A549 (cell line): ENCODE data around the gene NOS1AP. TPM values are rescaled to one million over a fixed set of nuclear protein-coding genes. Genes with fewer than 3 reads are reported as not detected.

ENCODE experiments used
- ATAC-seq, 2 experiments: fragments of 200-7000 bp in 1 of 2; fragments of >200 bp in 1 of 2; cut with Nextera tagmentation in 1 of 2; cut with Tn5 transposase in 1 of 2; 3 replicates each; pipeline versions ENCODE4 v1.8.0 to v1.9.1; 2018 to 2020; ENCODE audit warnings: mild to moderate bottlenecking in 1 of 2, moderate library complexity in 1 of 2
- CTCF ChIA-PET: fragments of 300-600 bp; sonication (Branson Sonifier 250); formaldehyde crosslinking; extraction: SDS; loops from one replicate; lab custom pipeline; 2021; ENCODE audit warnings: antibody characterized with exemption, inconsistent platforms; lab: Yijun Ruan, JAX
- POLR2A ChIA-PET: fragments of 350-600 bp; formaldehyde crosslinking; extraction: SDS; loops from one replicate; lab custom pipeline; 2021; ENCODE audit warnings: antibody characterized with exemption, inconsistent platforms; lab: Yijun Ruan, JAX
- DNase-seq, 2 experiments: peaks; one replicate each; pipeline versions ENCODE4 v3.0.0 to v3.0.0-alpha.2; 2011 to 2016; ENCODE audit warnings: low read depth in 1 of 2, low spot score in 1 of 2
- FAIRE-seq: peaks from 2 replicates; lab custom pipeline; 2011; peaks lifted over from hg19 to GRCh38; lab: Jason Lieb, UNC
- H3K27ac ChIP-seq, 2 experiments: fragments of >200 bp; sonication (Bioruptor Twin); formaldehyde crosslinking; 3 replicates each; pipeline ENCODE4 v1.5.1; 2016 to 2017
- H3K4me1 ChIP-seq: fragments of >200 bp; sonication (Bioruptor Twin); formaldehyde crosslinking; 3 replicates; pipeline ENCODE4 v1.6.1; 2016
- H3K4me2 ChIP-seq: fragments of >200 bp; sonication (Bioruptor Twin); formaldehyde crosslinking; 3 replicates; pipeline ENCODE4 v1.6.1; 2016
- H3K4me3 ChIP-seq: fragments of >200 bp; sonication (Bioruptor Twin); formaldehyde crosslinking; 3 replicates; pipeline ENCODE4 v1.5.1; 2016
- H3K9me3 ChIP-seq: fragments of >200 bp; sonication (Bioruptor Twin); formaldehyde crosslinking; 3 replicates; pipeline ENCODE4 v1.6.1; 2016
- CHD2 ChIP-seq: fragments of 150-350 bp; IDR thresholded peaks from 2 replicates; pipeline ENCODE4 v1.6.1; 2014; ENCODE audit warnings: low read length; ENCODE audit not compliant: partially characterized antibody
- EHF ChIP-seq: fragments of 250-450 bp; sonication (Bioruptor Pico); IDR thresholded peaks from 2 replicates; pipeline ENCODE4 v1.5.0; 2020; ENCODE audit warnings: mild to moderate bottlenecking
- ESRRA ChIP-seq: fragments of 150-350 bp; IDR thresholded peaks from 2 replicates; pipeline ENCODE4 v1.6.1; 2014; ENCODE audit warnings: mild to moderate bottlenecking, low read length, borderline replicate concordance
- FOSB ChIP-seq: fragments of 250-450 bp; sonication (Bioruptor Pico); IDR thresholded peaks from 2 replicates; pipeline ENCODE4 v1.5.0; 2020; ENCODE audit warnings: mild to moderate bottlenecking, moderate library complexity
- FOSL2 ChIP-seq, 2 experiments: fragments of 450-650 bp in 1 of 2; fragments of >200 bp in 1 of 2; sonication (Bioruptor Twin) in 1 of 2; formaldehyde crosslinking; IDR thresholded peaks; 2 replicates each; pipeline versions ENCODE4 v1.5.0 to v1.6.1; 2016 to 2020; ENCODE audit warnings: mild to moderate bottlenecking in 1 of 2, moderate library complexity in 1 of 2
- FOXS1 ChIP-seq: fragments of 250-450 bp; sonication (Bioruptor Pico); IDR thresholded peaks from 2 replicates; pipeline ENCODE4 v1.5.0; 2020; ENCODE audit warnings: mild to moderate bottlenecking, moderate library complexity
- GATA3 ChIP-seq: IDR thresholded peaks from 2 replicates; pipeline ENCODE4 v1.6.1; 2012; ENCODE audit warnings: borderline replicate concordance
- HDAC2 ChIP-seq: fragments of 200-600 bp; sonication (generic); IDR thresholded peaks from 2 replicates; pipeline ENCODE4 v1.6.1; 2016
- JUN ChIP-seq, 2 experiments: fragments of >200 bp; sonication (Bioruptor Twin); formaldehyde crosslinking; IDR thresholded peaks; 2 replicates in 1 of 2; 3 replicates in 1 of 2; pipeline ENCODE4 v1.6.1; 2016 to 2017
- JUNB ChIP-seq: fragments of >200 bp; sonication (Bioruptor Twin); formaldehyde crosslinking; IDR thresholded peaks from 2 replicates; pipeline ENCODE4 v1.6.1; 2016
- KDM1A ChIP-seq: fragments of 200-600 bp; sonication (generic); IDR thresholded peaks from 2 replicates; pipeline ENCODE4 v1.6.1; 2016; ENCODE audit warnings: low read depth, mild to moderate bottlenecking
- MAFK ChIP-seq: fragments of 450-650 bp; IDR thresholded peaks from 2 replicates; pipeline ENCODE4 v1.6.1; 2014; ENCODE audit not compliant: partially characterized antibody
- MAZ ChIP-seq: fragments of 150-350 bp; IDR thresholded peaks from 2 replicates; pipeline ENCODE4 v1.6.1; 2014; ENCODE audit warnings: antibody characterized with exemption, low read depth, low read length, borderline replicate concordance
- MYC ChIP-seq: IDR thresholded peaks from 2 replicates; pipeline ENCODE4 v1.6.1; 2012; ENCODE audit warnings: mild to moderate bottlenecking, inconsistent platforms, low read length, improper control_type of control experiment, borderline replicate concordance
- NPAS2 ChIP-seq: fragments of 250-450 bp; sonication (Bioruptor Pico); IDR thresholded peaks from 2 replicates; pipeline ENCODE4 v1.8.0; 2022; ENCODE audit warnings: mild to moderate bottlenecking, moderate library complexity, borderline replicate concordance
- RAD21 ChIP-seq, 2 experiments: fragments of >200 bp in 1 of 2; sonication (Bioruptor Twin) in 1 of 2; formaldehyde crosslinking in 1 of 2; IDR thresholded peaks in 1 of 2; conservative IDR thresholded peaks in 1 of 2; 2 replicates in 1 of 2; 3 replicates in 1 of 2; pipeline ENCODE4 v1.6.1; 2012 to 2018; ENCODE audit warnings: inconsistent platforms in 1 of 2
- RARB ChIP-seq: fragments of 250-450 bp; sonication (Bioruptor Pico); IDR thresholded peaks from 2 replicates; pipeline ENCODE4 v1.8.0; 2021; ENCODE audit warnings: mild to moderate bottlenecking, moderate library complexity
- RCOR1 ChIP-seq: fragments of 150-350 bp; IDR thresholded peaks from 2 replicates; pipeline ENCODE4 v1.6.1; 2014; ENCODE audit warnings: antibody characterized with exemption, low read length, low read depth
- RFX5 ChIP-seq: fragments of 450-650 bp; IDR thresholded peaks from 2 replicates; pipeline ENCODE4 v1.7.1; 2014; ENCODE audit warnings: antibody characterized with exemption, mild to moderate bottlenecking, moderate library complexity
- RNF2 ChIP-seq: fragments of 200-600 bp; sonication (generic); IDR thresholded peaks from 2 replicates; pipeline ENCODE4 v1.6.1; 2016; ENCODE audit warnings: low read depth, mild to moderate bottlenecking, antibody characterized with exemption, moderate library complexity, borderline replicate concordance
- SMC3 ChIP-seq: fragments of >200 bp; sonication (Bioruptor Twin); formaldehyde crosslinking; IDR thresholded peaks from 3 replicates; pipeline ENCODE4 v1.6.1; 2018; ENCODE audit warnings: inconsistent platforms
- TP53 ChIP-seq: fragments of 250-450 bp; sonication (Bioruptor Pico); IDR thresholded peaks from 2 replicates; pipeline ENCODE4 v1.5.0; 2021; ENCODE audit warnings: mild to moderate bottlenecking, moderate library complexity
- ZFP36 ChIP-seq: fragments of 450-650 bp; IDR thresholded peaks from 2 replicates; pipeline ENCODE4 v1.6.1; 2014; ENCODE audit warnings: borderline replicate concordance; ENCODE audit not compliant: partially characterized antibody
- ZSCAN20 ChIP-seq: fragments of 250-450 bp; sonication (Bioruptor Pico); IDR thresholded peaks from 2 replicates; pipeline ENCODE4 v1.8.0; 2022; ENCODE audit warnings: mild to moderate bottlenecking, moderate library complexity
- WGBS: methylation state at CpG from one replicate; pipeline ENCODE4 v1.1.6; 2017; ENCODE audit errors: missing lambda C conversion rate; 5-methylcytosine and 5-hydroxymethylcytosine counted together
- polyA plus RNA-seq, 4 experiments: library from polyadenylated mRNA; depleted of rRNA in 3 of 4; stranded (reverse); fragments of >200 nt; fragmentation: RNase III in 1 of 4; extraction: RNeasy Plus Mini Kit Qiagen cat#74134 plus additional on column Dnase treatment in 1 of 4; gene quantifications; 2 replicates in 3 of 4; 3 replicates in 1 of 4; pipeline ENCODE4 v1.2.3, GENCODE V29; 2011 to 2017
- TF ChIP-seq, protein P1 (sequence below): fragments of 200-600 bp; sonication (generic); IDR thresholded peaks from 2 replicates; pipeline ENCODE4 v1.6.1; 2016; ENCODE audit warnings: antibody characterized with exemption, mild to moderate bottlenecking, moderate library complexity
- TF ChIP-seq, protein P2 (sequence below): fragments of 450-650 bp; IDR thresholded peaks from 2 replicates; pipeline ENCODE4 v1.6.1; 2014; ENCODE audit warnings: antibody characterized with exemption
- TF ChIP-seq, protein P3 (sequence below): fragments of >200 bp; sonication (Bioruptor Twin); formaldehyde crosslinking; IDR thresholded peaks from 2 replicates; pipeline ENCODE4 v1.6.1; 2016
- TF ChIP-seq, protein P4 (sequence below): fragments of >200 bp; sonication (Bioruptor Twin); formaldehyde crosslinking; IDR thresholded peaks from 3 replicates; pipeline ENCODE4 v1.6.1; 2016
- TF ChIP-seq, protein P5 (sequence below): IDR thresholded peaks from 2 replicates; pipeline ENCODE4 v1.6.1; 2012
- TF ChIP-seq, protein P6 (sequence below): IDR thresholded peaks from 2 replicates; pipeline ENCODE4 v1.6.1; 2012; ENCODE audit warnings: low read depth, borderline replicate concordance

NOS1AP gene
- polyA plus RNA-seq, 2 of the 4 experiments (the other 2 are of a cell fraction), result 0.17 to 0.25 TPM

DNA sequence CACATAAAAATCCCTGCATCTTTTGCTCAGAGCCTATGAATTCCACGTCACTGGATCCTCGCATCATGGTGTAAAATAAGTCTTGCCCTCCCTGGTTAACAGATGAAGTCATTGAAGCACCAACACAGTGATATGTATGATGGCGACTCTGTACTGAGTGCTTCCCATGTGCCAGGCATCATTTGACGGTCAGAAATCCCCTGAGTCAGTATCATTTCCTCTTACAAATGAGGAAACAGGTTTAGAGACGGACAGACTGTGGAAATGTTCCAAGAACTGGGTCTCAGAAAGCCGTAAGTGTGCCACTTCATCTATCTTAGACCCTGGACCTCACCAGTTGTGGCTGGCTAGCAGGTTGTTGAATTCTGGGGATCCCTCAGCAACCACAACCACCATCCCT, 40.8 kb upstream of the NOS1AP start:
- no peak for FAIRE-seq

DNA sequence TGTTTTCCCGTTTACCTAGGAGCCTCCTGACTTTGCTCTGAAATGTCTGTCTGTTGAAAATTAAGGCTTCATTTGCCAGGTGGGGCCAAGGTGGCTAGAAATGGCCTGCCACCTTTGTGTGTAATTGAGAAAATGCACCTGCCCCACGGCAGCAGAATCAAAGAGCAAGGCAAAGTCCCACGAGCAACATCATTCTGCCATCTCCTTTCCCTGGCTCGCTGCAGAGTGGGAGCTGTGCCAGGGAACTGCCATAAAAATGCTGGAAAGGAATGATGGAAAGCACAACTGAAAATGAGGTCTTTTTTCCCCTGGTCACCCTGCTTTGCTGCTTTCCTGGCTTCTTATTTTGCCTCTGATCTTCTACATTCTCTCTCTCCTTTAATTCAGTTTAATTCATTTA, 40.3 kb upstream of the NOS1AP start:
- peaks cover 3% of the 10 kb centered on the region; the same call in 1 of the 3 replicates for H3K9me3 ChIP-seq
- H3K27ac ChIP-seq, result no peak overlapping the region
- TF ChIP-seq MAFK (no peak), JUNB (no peak), SMC3 (no peak), GATA3 (no peak), EHF (no peak), RAD21 (conservative IDR thresholded peaks at IDR 0.05 in 1 of 2, IDR thresholded peaks at IDR 0.05 in 1 of 2) (no peak), FOSB (no peak), ZSCAN20 (CRISPR knock-in tag) (no peak), NPAS2 (CRISPR knock-in tag) (no peak), RFX5 (no peak), RARB (CRISPR knock-in tag) (no peak), MYC (no peak), RNF2 (no peak), ESRRA (no peak), FOXS1 (CRISPR knock-in tag) (no peak)
- TF ChIP-seq, protein P1, sequence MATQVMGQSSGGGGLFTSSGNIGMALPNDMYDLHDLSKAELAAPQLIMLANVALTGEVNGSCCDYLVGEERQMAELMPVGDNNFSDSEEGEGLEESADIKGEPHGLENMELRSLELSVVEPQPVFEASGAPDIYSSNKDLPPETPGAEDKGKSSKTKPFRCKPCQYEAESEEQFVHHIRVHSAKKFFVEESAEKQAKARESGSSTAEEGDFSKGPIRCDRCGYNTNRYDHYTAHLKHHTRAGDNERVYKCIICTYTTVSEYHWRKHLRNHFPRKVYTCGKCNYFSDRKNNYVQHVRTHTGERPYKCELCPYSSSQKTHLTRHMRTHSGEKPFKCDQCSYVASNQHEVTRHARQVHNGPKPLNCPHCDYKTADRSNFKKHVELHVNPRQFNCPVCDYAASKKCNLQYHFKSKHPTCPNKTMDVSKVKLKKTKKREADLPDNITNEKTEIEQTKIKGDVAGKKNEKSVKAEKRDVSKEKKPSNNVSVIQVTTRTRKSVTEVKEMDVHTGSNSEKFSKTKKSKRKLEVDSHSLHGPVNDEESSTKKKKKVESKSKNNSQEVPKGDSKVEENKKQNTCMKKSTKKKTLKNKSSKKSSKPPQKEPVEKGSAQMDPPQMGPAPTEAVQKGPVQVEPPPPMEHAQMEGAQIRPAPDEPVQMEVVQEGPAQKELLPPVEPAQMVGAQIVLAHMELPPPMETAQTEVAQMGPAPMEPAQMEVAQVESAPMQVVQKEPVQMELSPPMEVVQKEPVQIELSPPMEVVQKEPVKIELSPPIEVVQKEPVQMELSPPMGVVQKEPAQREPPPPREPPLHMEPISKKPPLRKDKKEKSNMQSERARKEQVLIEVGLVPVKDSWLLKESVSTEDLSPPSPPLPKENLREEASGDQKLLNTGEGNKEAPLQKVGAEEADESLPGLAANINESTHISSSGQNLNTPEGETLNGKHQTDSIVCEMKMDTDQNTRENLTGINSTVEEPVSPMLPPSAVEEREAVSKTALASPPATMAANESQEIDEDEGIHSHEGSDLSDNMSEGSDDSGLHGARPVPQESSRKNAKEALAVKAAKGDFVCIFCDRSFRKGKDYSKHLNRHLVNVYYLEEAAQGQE, result no peak
- TF ChIP-seq, protein P2, sequence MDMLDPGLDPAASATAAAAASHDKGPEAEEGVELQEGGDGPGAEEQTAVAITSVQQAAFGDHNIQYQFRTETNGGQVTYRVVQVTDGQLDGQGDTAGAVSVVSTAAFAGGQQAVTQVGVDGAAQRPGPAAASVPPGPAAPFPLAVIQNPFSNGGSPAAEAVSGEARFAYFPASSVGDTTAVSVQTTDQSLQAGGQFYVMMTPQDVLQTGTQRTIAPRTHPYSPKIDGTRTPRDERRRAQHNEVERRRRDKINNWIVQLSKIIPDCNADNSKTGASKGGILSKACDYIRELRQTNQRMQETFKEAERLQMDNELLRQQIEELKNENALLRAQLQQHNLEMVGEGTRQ, result no peak
- TF ChIP-seq, protein P3, sequence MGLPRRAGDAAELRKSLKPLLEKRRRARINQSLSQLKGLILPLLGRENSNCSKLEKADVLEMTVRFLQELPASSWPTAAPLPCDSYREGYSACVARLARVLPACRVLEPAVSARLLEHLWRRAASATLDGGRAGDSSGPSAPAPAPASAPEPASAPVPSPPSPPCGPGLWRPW, result no peak
- no peak for FAIRE-seq
- 45% methylated on average over 4 of the region's 4 CpGs for WGBS
- no peak overlapping the region for H3K4me2 ChIP-seq
- ATAC-seq, result no peak
- peaks cover 5% of the 10 kb centered on the region for H3K4me1 ChIP-seq
- POLR2A ChIA-PET, result no interaction called here
- CTCF ChIA-PET, result interaction anchor here (1.7 to 11.5 kb wide), 2 partner anchors 8 to 236 kb away, joined by 15 to 262 read pairs; no protein-coding TSS in a partner anchor
- no peak for DNase-seq
- no peak overlapping the region for H3K4me3 ChIP-seq

More for the DNA sequence above, 40.8 kb upstream of the NOS1AP start:
- ChIA-PET CTCF (interaction anchor here (1.7 to 11.5 kb wide), 2 partner anchors 8 to 235 kb away, joined by 15 to 262 read pairs; no protein-coding TSS in a partner anchor), POLR2A (no interaction called here)
- Histone ChIP-seq H3K27ac (no peak overlapping the region), H3K4me1 (peaks cover 5% of the 10 kb centered on the region), H3K9me3 (peaks cover 3% of the 10 kb centered on the region; the same call in 1 of the 3 replicates), H3K4me2 (no peak overlapping the region), H3K4me3 (no peak overlapping the region)
- ATAC-seq (no peak), DNase-seq (no peak)
- no peak for TF ChIP-seq RNF2
- no peak for TF ChIP-seq CHD2
- TF ChIP-seq, protein P4, sequence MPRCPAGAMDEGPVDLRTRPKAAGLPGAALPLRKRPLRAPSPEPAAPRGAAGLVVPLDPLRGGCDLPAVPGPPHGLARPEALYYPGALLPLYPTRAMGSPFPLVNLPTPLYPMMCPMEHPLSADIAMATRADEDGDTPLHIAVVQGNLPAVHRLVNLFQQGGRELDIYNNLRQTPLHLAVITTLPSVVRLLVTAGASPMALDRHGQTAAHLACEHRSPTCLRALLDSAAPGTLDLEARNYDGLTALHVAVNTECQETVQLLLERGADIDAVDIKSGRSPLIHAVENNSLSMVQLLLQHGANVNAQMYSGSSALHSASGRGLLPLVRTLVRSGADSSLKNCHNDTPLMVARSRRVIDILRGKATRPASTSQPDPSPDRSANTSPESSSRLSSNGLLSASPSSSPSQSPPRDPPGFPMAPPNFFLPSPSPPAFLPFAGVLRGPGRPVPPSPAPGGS, result no peak
- no peak for TF ChIP-seq EHF
- no peak for TF ChIP-seq ZFP36
- TF ChIP-seq RARB (CRISPR knock-in tag), result no peak
- TF ChIP-seq, protein P5, sequence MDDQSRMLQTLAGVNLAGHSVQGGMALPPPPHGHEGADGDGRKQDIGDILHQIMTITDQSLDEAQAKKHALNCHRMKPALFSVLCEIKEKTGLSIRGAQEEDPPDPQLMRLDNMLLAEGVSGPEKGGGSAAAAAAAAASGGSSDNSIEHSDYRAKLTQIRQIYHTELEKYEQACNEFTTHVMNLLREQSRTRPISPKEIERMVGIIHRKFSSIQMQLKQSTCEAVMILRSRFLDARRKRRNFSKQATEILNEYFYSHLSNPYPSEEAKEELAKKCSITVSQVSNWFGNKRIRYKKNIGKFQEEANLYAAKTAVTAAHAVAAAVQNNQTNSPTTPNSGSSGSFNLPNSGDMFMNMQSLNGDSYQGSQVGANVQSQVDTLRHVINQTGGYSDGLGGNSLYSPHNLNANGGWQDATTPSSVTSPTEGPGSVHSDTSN, result no peak
- no peak for TF ChIP-seq JUN (IDR thresholded peaks at IDR 0.05)
- TF ChIP-seq, protein P6, sequence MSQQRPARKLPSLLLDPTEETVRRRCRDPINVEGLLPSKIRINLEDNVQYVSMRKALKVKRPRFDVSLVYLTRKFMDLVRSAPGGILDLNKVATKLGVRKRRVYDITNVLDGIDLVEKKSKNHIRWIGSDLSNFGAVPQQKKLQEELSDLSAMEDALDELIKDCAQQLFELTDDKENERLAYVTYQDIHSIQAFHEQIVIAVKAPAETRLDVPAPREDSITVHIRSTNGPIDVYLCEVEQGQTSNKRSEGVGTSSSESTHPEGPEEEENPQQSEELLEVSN, result no peak
- TF ChIP-seq FOSL2 (IDR thresholded peaks at IDR 0.05), result no peak
- no peak for TF ChIP-seq FOSL2 (CRISPR knock-in tag; IDR thresholded peaks at IDR 0.05)
- no peak for TF ChIP-seq NPAS2 (CRISPR knock-in tag)
- TF ChIP-seq, protein P3, result no peak
- no peak for TF ChIP-seq HDAC2
- TF ChIP-seq MAZ, result no peak
- no peak for TF ChIP-seq RCOR1
- TF ChIP-seq MAFK, result no peak
- no peak for TF ChIP-seq TP53 (CRISPR knock-in tag)
- TF ChIP-seq KDM1A, result no peak
- WGBS, result 65% methylated on average over 6 of the region's 6 CpGs
